Activated naive CD4-positive, alpha-beta T cell treated with anti-CD3 and anti-CD28 coated beads, Interleukin-2, amount 50 U/mL, for 24 hours (primary cell): ENCODE measurements around the gene TYW5.

Source experiments
- H3K27ac Mint-ChIP-seq: one replicate; pipeline ENCODE4 v1.8.0; 2021; ENCODE audit warnings: mild to moderate bottlenecking, mixed read lengths
- H3K27me3 Mint-ChIP-seq: one replicate; pipeline ENCODE4 v1.8.0; 2021; ENCODE audit warnings: mixed read lengths
- H3K36me3 Mint-ChIP-seq: one replicate; pipeline ENCODE4 v1.8.0; 2021; ENCODE audit warnings: mixed read lengths
- H3K4me1 Mint-ChIP-seq: one replicate; pipeline ENCODE4 v1.8.0; 2021; ENCODE audit warnings: mixed read lengths
- H3K4me3 Mint-ChIP-seq: one replicate; pipeline ENCODE4 v1.8.0; 2021; ENCODE audit warnings: mild to moderate bottlenecking, mixed read lengths
- H3K9me3 Mint-ChIP-seq: one replicate; pipeline ENCODE4 v1.8.0; 2021; ENCODE audit warnings: mixed read lengths

TYW5 gene

DNA sequence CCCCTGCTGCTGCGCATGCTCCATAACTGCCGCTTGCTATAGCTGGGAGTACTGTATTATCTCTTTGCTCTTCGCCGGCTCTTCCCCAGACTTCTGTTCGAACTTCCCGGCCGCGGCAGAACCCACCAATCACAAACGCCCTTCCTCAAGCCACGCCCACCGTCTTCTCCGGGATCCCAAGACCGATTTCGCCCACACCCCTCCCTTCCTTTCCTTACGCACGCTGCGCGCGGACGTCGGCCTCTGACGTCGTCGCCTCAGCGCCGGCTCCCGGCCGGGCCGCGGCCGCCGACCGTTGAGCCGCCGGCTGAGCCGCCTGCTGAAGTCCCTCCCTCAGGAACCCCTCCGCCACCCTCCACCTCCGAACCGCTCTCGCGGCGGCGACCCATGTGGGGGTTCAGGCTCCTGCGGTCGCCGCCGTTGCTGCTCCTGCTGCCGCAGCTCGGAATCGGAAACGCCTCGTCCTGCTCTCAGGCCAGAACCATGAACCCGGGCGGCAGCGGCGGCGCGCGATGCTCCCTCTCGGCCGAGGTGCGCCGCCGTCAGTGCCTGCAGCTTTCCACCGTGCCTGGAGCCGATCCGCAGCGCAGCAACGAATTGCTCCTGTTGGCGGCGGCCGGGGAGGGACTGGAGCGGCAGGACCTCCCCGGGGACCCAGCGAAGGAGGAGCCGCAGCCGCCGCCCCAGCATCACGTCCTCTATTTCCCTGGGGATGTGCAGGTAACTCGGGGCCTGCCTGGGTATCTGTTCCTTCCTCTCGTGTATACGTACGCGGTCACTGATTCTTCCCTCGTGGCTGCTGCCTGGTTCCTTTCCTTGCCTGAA, 44.0 kb downstream of the TYW5 start, which contains the start of gene C2orf69:
Gene C2orf69 (plus strand): TSS at position 242 of the 825 bp plus-strand sequence. CDS start 146 bp downstream, at position 388.
- Mint-ChIP-seq H3K27ac (peak within 1 kb of the TSS; percentile 88), H3K27me3 (peaks cover 2% of the 10 kb centered on the region), H3K4me1 (peaks cover 32% of the 10 kb centered on the region), H3K9me3 (no peaks in the 10 kb centered on the region), H3K36me3 (peaks cover 6% of the 10 kb centered on the region), H3K4me3 (peak within 1 kb of the TSS; percentile 95)

DNA sequence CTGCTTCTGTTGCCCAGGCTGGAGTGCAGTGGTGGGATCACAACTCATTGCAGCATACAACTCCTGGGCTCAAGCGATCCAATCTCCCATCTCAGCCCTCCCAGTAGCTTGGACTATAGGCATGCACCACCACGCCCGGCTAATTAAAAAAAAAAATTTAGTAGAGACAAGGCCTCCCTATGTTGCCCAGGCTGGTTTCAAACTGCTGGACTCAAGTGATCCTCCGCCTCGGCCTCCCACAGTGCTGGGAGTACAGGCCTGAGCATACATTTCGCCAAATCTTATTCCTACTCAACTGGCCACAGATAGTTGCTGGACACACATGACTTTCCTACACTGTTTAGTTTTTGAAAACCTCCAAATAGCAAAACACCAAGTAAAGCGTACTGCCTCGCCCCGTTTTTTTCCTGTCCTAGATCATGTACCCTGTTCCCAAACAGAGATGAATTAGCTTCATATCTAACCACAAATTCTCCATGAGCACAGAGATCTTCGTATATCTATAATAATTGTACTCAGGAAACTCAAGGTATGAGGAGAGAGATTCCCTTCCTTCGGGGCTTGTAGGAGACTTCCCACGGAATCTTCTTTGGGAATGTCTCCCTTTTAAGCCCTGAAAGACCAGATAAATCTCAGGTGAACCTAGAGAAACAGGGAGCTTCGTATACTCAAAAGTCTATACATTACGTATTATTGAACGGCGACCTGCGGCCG, 44.8 kb downstream of the TYW5 start:
- Mint-ChIP-seq H3K36me3 (no peaks in the 10 kb centered on the region), H3K4me3 (peak overlapping the region; percentile 95), H3K9me3 (no peaks in the 10 kb centered on the region), H3K27me3 (peaks cover 2% of the 10 kb centered on the region), H3K4me1 (peaks cover 32% of the 10 kb centered on the region), H3K27ac (peak overlapping the region; percentile 66)

DNA sequence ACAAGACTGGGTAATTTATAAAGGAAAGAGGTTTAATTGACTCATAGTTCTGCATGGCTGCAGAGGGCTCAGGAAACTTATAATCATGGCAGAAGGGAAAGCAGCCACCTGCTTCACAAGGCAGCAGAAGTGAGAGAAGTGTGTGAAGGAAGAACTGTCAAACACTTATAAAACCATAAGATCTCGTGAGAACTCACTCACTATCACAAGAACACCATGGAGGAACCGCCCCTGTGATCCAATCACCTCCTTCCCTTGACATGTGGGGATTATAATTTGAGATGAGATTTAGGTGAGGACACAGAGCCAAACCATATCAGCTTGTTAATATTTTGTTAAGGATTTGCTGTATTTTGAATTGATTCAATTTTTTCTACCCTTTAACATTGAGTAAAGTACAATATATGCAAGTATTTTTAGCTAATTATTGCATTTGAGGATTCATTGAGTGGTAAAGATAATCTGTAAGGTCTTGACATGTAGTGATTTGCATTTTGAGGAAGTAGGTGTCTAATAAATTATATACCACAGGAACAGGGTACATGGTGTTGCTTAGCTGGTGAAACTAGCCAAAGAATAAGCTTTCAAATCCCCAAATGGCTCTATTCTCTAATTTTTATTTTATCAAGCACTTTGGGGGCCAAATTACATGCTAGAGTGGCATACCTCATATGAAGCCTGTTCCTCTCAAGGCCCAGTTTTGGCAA, 48.1 kb downstream of the TYW5 start:
- H3K9me3 Mint-ChIP-seq = no peaks in the 10 kb centered on the region
- peaks cover 2% of the 10 kb centered on the region for H3K27me3 Mint-ChIP-seq
- peaks cover 10% of the 10 kb centered on the region for H3K4me1 Mint-ChIP-seq
- no peak overlapping the region for H3K27ac Mint-ChIP-seq
- H3K36me3 Mint-ChIP-seq = no peaks in the 10 kb centered on the region
- H3K4me3 Mint-ChIP-seq = no peak overlapping the region

DNA sequence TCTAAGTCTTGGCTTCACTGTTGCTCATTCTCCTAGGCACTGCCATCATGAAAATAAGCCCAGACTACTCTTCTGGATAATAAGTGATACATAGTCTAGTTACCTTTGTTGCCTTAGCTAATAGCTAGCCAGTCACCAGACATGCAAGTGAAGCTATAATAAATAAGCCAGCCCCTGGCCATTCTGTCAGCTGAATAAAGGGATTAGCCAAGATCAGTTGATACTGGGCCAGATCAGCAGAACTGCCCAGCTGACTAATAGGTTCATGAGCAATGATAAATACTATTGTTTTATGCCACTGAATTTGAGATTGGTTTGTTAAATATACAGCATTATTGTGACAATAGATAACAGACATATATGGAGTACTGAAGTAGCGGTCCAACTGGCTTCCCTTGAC, 52.2 kb downstream of the TYW5 start:
- Mint-ChIP-seq H3K36me3 (no peaks in the 10 kb centered on the region), H3K4me3 (no peak overlapping the region), H3K27me3 (peaks cover 2% of the 10 kb centered on the region), H3K4me1 (no peaks in the 10 kb centered on the region), H3K9me3 (no peaks in the 10 kb centered on the region), H3K27ac (no peak overlapping the region)

DNA sequence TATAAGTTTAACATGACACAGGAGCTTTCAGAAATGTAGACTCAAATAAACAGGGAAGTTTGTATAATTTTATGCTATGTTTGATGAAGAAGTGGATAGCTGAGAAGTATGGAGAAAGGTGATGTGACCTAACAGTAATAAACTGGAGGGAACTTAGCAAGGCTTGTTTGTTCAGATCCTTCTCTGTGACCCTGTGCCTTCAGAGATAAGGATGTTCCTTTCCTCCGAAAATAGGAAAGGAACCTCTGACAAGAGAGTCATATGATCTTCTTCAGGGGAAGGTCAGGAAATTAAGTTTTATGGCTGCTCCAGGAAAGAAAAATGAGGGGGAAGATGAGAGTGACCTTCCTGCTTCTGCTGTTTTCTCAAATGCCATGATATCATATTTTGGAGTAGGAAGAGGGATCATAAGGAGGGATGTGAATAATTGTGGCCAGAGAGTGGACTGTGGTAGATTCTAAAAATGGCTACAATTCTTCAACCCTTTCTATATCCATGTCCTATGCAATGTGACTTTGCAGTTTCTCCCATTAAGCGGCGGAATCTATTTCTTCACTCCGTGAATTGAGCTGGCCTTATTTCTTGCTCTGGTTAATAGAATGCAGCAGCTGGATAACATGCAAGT, 52.7 kb downstream of the TYW5 start:
- no peak overlapping the region for H3K27ac Mint-ChIP-seq
- H3K4me1 Mint-ChIP-seq = no peaks in the 10 kb centered on the region
- H3K27me3 Mint-ChIP-seq = peaks cover 2% of the 10 kb centered on the region
- no peaks in the 10 kb centered on the region for H3K9me3 Mint-ChIP-seq
- H3K36me3 Mint-ChIP-seq = no peaks in the 10 kb centered on the region
- no peak overlapping the region for H3K4me3 Mint-ChIP-seq

DNA sequence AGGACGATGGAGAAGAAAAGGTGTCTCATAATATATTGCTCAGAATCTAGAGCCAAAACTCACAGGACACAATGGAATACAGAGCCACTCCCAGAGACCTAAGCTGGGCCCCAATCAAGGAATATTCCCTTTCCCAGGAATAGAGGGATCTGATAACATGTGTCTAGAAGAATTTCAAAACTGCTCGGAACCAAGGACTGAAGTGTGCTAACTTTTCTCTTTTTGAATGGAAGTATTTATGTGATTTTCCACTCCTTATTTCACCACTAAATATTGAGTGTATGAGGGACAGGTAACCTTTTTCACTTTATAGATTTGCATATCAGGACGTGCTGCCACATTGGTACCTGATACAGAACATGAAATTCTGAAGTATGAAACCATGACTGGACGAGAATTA, 53.3 kb downstream of the TYW5 start:
- H3K27ac Mint-ChIP-seq = no peak overlapping the region
- H3K9me3 Mint-ChIP-seq = no peaks in the 10 kb centered on the region
- H3K4me3 Mint-ChIP-seq = no peak overlapping the region
- no peaks in the 10 kb centered on the region for H3K4me1 Mint-ChIP-seq
- no peaks in the 10 kb centered on the region for H3K36me3 Mint-ChIP-seq
- H3K27me3 Mint-ChIP-seq = peaks cover 2% of the 10 kb centered on the region

DNA sequence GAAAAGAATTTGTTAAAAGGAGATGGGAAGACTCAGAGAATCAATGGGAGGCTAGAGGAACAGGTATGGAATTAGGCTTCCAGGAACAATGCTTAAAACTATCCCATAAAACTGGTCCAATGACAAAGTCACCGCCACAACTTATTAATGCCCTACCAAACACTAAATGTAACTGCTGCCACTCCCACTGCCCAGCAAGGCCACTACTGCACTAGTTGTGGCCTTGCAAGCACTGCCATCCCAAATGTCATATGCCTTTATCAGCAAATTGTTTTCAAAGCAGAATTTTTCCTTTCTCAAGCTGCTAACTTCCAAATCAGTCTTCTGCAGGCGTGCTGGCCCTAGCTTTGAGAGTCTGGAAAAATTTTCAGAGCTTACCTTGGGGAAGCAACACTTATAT, 58.7 kb downstream of the TYW5 start:
- Mint-ChIP-seq H3K4me3 (no peak overlapping the region), H3K9me3 (no peaks in the 10 kb centered on the region), H3K4me1 (no peaks in the 10 kb centered on the region), H3K36me3 (no peaks in the 10 kb centered on the region), H3K27me3 (no peaks in the 10 kb centered on the region), H3K27ac (no peak overlapping the region)

DNA sequence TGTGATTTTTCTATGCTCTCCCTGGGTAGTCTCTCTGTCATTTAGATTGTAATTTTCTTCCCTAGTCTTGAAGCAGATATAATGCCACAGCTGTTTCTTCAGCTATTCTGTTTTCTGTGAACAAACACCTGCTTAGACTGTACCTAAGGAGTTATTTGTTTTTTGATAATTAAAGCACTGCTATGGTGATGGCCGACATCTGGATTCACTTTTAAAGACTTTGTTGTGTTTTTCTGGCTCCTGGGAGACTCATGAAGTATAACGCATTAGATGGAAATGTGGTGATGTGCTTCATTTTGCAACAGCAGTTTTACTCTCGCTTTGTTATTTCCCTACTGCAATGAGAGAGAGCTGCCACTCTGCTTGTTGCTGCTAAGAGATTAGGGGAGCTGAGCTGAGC, 59.9 kb downstream of the TYW5 start:
- no peaks in the 10 kb centered on the region for H3K9me3 Mint-ChIP-seq
- no peaks in the 10 kb centered on the region for H3K4me1 Mint-ChIP-seq
- H3K27ac Mint-ChIP-seq = no peak overlapping the region
- H3K4me3 Mint-ChIP-seq = no peak overlapping the region
- H3K27me3 Mint-ChIP-seq = no peaks in the 10 kb centered on the region
- H3K36me3 Mint-ChIP-seq = no peaks in the 10 kb centered on the region

DNA sequence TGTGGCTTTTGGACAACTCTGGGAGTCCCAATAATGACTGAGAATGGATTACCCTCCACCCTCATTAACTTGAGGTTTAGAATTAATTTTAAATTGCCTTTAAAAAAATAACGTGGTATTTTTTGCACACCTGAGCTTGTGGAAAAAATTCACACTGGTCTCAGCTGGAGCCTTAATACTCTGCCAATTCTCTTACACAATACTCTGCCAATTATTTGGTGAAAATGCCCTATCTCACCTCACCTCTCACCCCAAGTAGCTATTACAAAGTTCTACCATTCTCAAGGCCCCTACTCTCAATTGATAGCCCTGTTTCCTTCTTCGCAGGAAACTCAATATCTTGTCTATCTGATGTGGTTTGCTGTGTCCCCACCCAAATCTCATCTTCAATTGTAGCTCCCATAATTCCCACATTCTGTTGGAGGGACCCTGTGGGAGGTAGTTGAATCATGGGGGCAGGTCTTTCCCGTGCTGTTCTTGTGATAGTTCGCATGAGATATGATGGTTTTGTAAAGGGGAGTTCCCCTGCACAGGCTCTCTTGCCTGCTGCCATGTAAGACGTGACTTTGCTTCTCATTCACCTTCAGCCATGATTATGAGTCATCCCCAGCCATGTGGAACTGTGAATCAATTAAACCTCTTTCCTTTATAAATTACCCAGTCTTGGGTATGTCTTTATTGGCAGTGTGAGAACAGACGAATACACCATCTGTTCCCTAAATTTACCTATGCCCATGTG, 71.6 kb downstream of the TYW5 start:
- Mint-ChIP-seq H3K9me3 (no peaks in the 10 kb centered on the region), H3K4me3 (no peak overlapping the region), H3K4me1 (peaks cover 4% of the 10 kb centered on the region), H3K27ac (no peak overlapping the region), H3K36me3 (no peaks in the 10 kb centered on the region), H3K27me3 (peaks cover 2% of the 10 kb centered on the region)

DNA sequence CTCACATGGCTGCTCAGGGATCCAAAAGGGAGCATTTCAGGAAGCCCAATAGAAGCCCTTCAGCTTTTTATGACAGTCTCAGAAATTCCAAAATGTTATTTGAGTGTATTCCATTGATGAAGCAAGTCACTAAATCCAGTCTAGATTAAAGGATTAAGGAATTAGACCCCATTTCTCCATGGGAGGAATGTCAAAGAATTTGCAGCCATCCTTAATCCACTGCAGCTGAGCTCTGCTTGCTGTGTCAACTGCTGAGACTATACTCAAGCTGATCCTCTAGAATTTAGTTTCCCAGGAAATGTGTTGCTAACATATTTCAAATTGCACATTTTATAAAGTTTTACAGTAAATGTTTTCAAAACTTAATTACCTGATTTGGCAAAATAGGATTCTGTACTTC, 72.6 kb downstream of the TYW5 start:
- Mint-ChIP-seq H3K27me3 (peaks cover 2% of the 10 kb centered on the region), H3K9me3 (no peaks in the 10 kb centered on the region), H3K4me3 (no peak overlapping the region), H3K4me1 (peaks cover 4% of the 10 kb centered on the region), H3K36me3 (no peaks in the 10 kb centered on the region), H3K27ac (no peak overlapping the region)
